Activated naive CD4-positive, alpha-beta T cell treated with anti-CD3 and anti-CD28 coated beads for 36 hours (primary cell): Measurements from ENCODE around the gene SMIM28. TPM values are rescaled to one million over a fixed set of nuclear protein-coding genes. Genes with fewer than 3 reads are reported as not detected.
"Not testable (repeated sequence)": the region's sequence is repeated elsewhere in the genome, so short reads cannot be mapped to it uniquely, and the experiment has no call there.

Source experiments
- CTCF ChIA-PET: fragments of 350-600 bp; sonication (Branson Sonifier 250); formaldehyde crosslinking; loops from one replicate; lab custom pipeline; 2021; ENCODE audit warnings: antibody characterized with exemption; lab: Charles Lee
- DNase-seq: peaks from one replicate; pipeline ENCODE4 v3.0.0-alpha.2; 2020
- H3K27ac Mint-ChIP-seq: one replicate; pipeline ENCODE4 v1.8.0; 2021; ENCODE audit warnings: mild to moderate bottlenecking, mixed read lengths
- H3K27me3 Mint-ChIP-seq: one replicate; pipeline ENCODE4 v1.8.0; 2021; ENCODE audit warnings: low read depth, mixed read lengths
- H3K36me3 Mint-ChIP-seq: one replicate; pipeline ENCODE4 v1.8.0; 2021; ENCODE audit warnings: low read depth, mixed read lengths
- H3K4me1 Mint-ChIP-seq: one replicate; pipeline ENCODE4 v1.8.0; 2021; ENCODE audit warnings: low read depth, mixed read lengths
- H3K4me3 Mint-ChIP-seq: one replicate; pipeline ENCODE4 v1.8.0; 2021; ENCODE audit warnings: mild to moderate bottlenecking, moderate library complexity, mixed read lengths
- H3K9me3 Mint-ChIP-seq: one replicate; pipeline ENCODE4 v1.8.0; 2021; ENCODE audit warnings: mixed read lengths
- intact Hi-C: fragments of 100-400 bp; cut with micrococcal nuclease; formaldehyde crosslinking; loops from one replicate; pipeline ENCODE4 v1.15.1; 2023
- total RNA-seq, 2 experiments: library from RNA; stranded (reverse); gene quantifications; one replicate each; pipeline ENCODE4 v1.2.3, GENCODE V29; 2021

Gene SMIM28
- total RNA-seq, 2 experiments from 2014 or later: not detected

DNA sequence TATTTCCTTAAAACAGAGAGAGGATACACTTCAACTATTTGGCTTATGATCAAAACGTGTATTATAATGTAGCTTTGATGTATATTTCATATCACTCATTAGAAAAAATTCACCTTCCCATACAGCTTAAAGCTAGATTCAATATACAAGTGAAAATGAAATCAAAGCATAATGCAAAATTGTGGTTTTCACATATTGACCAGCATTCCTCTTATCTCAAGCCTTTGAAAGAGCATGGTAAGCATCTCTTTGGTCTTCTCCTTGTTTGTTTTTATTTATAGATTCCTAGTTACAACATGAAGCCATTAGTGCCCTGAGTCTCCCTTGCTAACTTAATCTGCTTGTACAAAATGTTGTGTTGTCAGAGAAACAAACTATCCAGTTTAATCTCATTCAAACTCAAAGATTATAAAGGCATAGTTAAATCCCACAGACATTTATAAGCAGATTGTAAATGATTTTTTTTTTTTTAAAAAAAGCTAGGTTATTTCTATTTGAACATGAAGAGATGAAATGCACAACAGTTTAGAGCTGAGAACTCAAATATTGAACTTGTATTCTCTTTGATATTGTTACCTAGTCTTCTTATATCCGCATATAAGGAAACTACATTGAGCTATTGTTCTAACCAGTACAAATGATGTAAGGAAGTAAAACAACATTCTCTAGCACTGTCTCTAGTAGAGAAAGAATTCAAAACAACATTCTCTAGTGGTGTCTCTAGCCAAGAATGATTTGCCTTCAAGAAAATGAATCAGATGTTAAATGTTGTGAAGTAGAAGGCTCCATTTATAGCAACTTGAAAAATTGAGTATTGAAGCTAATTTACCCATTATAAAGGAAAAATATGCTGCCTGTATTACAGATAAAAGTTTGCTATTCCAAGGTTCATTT lies 31.2 kb upstream of the SMIM28 start:
- H3K27me3 Mint-ChIP-seq: peaks cover 6% of the 10 kb centered on the region
- H3K27ac Mint-ChIP-seq: no peak overlapping the region
- H3K36me3 Mint-ChIP-seq: no peaks in the 10 kb centered on the region
- no peak for DNase-seq
- intact Hi-C loops: no loop called here
- H3K4me1 Mint-ChIP-seq: no peaks in the 10 kb centered on the region
- CTCF ChIA-PET: interaction anchor here (0.6 kb wide), 1 partner anchor 623 kb away, joined by 4 read pairs; no protein-coding TSS in a partner anchor
- H3K4me3 Mint-ChIP-seq: no peak overlapping the region
- no peaks in the 10 kb centered on the region for H3K9me3 Mint-ChIP-seq

DNA sequence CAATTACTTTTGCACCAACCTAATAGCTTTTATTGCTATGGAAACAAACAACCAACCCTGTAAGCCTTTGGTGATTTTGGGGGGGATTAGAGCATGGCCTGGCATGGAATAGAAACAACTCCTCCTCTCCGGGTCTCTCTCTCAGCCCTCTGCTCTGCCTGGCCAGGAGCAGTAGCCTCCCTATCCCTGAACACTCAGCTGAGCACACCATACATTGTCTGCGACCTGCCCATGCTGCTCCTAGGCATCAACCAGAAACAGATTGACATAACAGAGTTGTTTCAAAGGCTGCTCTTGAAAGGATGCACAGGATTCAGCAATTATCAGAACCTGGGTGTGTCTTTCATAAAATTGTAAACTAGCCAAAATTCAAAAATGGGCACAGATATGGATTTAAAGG lies 29.8 kb upstream of the SMIM28 start:
- CTCF ChIA-PET: no interaction called here

DNA sequence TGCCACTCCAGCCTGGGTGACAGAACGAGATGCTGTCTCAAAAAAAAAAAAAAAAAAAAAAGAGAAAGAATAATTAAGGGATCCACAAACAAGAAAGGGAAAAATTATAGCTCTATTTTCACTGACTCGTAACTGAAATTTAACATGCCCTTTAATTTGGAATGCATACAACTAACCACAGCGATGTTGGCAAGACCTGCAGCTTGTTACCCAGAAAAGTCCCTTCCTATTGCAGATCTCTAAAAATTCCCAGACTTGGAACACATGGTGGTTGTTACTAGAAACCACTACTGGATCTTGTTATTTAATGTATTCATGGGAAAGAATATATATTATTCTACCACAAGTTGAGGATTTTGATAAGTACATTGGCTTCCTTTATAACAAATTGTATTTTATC lies 27.8 kb upstream of the SMIM28 start:
- no peaks in the 10 kb centered on the region for H3K9me3 Mint-ChIP-seq
- no peak for DNase-seq
- intact Hi-C loops: no loop called here
- no peak overlapping the region for H3K4me3 Mint-ChIP-seq
- H3K4me1 Mint-ChIP-seq: no peaks in the 10 kb centered on the region
- H3K27me3 Mint-ChIP-seq: peaks cover 6% of the 10 kb centered on the region
- no peak overlapping the region for H3K27ac Mint-ChIP-seq
- CTCF ChIA-PET: interaction anchor here (0.6 to 0.7 kb wide), 2 partner anchors 99 to 118 kb away, joined by 3 to 5 read pairs; no protein-coding TSS in a partner anchor
- no peaks in the 10 kb centered on the region for H3K36me3 Mint-ChIP-seq

More for the DNA sequence above, 29.8 kb upstream of the SMIM28 start:
- no peak for DNase-seq
- intact Hi-C loops: no loop called here
- H3K27ac Mint-ChIP-seq: no peak overlapping the region
- no peak overlapping the region for H3K4me3 Mint-ChIP-seq
- no peaks in the 10 kb centered on the region for H3K9me3 Mint-ChIP-seq
- no peaks in the 10 kb centered on the region for H3K36me3 Mint-ChIP-seq
- peaks cover 6% of the 10 kb centered on the region for H3K27me3 Mint-ChIP-seq
- no peaks in the 10 kb centered on the region for H3K4me1 Mint-ChIP-seq

DNA sequence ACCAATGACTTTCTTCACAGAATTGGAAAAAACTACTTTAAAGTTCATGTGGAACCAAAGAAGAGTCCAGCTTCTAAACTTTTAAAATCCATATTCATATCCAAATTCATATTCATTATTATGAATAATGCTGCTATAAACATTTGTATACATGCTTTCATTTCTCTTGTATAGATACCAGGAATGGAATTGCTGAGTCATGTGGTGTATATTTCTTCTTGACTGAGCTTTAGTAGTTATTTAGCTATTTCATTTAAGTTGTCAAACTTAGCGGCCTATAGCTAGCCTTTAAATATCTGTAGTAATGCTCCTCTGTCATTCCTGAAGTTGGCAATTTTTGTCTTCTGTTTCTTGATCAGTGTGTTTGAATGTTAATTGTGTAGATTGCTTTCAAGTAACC lies 19.8 kb upstream of the SMIM28 start:
- H3K36me3 Mint-ChIP-seq: no peaks in the 10 kb centered on the region
- H3K27ac Mint-ChIP-seq: no peak overlapping the region
- intact Hi-C loops: no loop called here
- H3K27me3 Mint-ChIP-seq: no peaks in the 10 kb centered on the region
- H3K4me3 Mint-ChIP-seq: no peak overlapping the region
- H3K4me1 Mint-ChIP-seq: no peaks in the 10 kb centered on the region
- CTCF ChIA-PET: no interaction called here
- DNase-seq: no peak
- H3K9me3 Mint-ChIP-seq: no peaks in the 10 kb centered on the region

DNA sequence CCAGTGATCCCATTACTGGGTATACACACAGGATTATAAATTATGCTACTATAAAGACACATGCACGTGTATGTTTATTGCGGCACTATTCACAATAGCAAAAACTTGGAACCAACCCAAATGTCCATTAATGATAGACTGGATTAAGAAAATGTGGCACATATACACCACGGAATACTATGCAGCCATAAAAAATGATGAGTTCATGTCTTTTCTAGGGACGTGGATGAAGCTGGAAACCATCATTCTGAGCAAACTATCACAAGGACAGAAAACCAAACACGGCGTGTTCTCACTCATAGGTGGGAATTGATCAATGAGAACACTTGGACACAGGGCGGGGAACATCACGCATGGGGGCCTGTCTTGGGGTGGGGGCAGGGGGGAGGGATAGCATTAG lies 9.0 kb upstream of the SMIM28 start:
- peaks cover 12% of the 10 kb centered on the region for H3K27me3 Mint-ChIP-seq
- DNase-seq, H3K4me1 Mint-ChIP-seq, H3K9me3 Mint-ChIP-seq, H3K27ac Mint-ChIP-seq, H3K4me3 Mint-ChIP-seq, CTCF ChIA-PET, H3K36me3 Mint-ChIP-seq, intact Hi-C loops: not testable (repeated sequence)

DNA sequence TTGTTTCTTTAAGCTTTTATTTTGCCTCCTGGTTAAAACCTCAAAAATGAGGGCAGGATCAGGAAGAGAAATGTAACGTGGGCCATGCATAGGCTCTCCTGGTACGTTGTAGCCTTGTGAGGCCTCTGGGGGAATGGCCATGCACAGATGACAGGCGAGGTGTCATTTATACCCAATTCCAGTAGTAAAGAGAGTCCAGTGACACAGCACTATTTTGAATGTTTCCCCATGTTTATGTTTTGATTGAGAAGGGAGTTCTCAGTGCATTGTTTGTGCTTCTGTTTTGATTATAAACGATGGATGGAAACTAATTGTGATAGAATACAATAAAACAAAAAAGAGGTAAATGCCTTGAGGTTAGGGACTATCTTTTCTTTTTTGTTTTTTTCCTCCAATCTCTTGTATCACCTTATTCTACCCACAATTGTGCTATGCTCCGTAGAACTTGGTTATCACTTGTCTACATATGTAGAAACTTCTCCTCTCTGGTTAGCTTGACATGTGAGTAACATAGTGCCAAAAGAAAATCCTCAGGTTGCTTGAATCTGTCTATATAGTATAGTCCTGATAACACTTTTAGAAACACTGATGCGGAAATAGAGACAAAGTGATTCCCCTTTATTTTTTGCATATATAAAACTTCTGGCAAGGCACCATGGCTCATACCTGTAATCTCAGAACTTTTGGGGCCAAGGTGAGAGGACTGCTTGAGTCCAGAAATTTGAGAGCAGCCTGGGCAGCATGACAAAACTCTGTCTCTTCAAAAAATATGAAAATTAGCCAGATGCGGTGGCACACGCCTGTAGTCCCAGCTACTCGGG lies 6.9 kb upstream of the SMIM28 start:
- Mint-ChIP-seq H3K4me1 (peaks cover 2% of the 10 kb centered on the region), H3K27ac (no peak overlapping the region), H3K9me3 (peaks cover 3% of the 10 kb centered on the region), H3K4me3 (no peak overlapping the region), H3K36me3 (no peaks in the 10 kb centered on the region), H3K27me3 (peaks cover 6% of the 10 kb centered on the region)
- intact Hi-C loops: no loop called here
- CTCF ChIA-PET: interaction anchor here (0.6 kb wide), 1 partner anchor 35 kb away, joined by 3 read pairs; no protein-coding TSS in a partner anchor
- no peak for DNase-seq

DNA sequence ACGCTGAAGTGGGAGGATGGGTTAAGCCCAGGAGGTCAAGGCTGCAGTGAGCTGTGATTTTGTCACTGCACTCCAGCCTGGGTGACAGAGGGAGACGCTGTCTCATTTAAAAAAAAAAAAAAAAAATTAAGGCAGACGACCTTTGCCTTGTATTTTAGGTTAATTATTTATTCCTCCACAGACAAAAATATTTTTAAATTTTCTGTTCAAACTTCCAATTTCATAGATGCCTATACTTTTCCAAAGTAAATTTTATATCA lies 6.3 kb upstream of the SMIM28 start:
- H3K36me3 Mint-ChIP-seq: no peaks in the 10 kb centered on the region
- H3K27me3 Mint-ChIP-seq: peaks cover 6% of the 10 kb centered on the region
- intact Hi-C loops: no loop called here
- H3K27ac Mint-ChIP-seq: no peak overlapping the region
- CTCF ChIA-PET: no interaction called here
- no peak overlapping the region for H3K4me3 Mint-ChIP-seq
- no peak for DNase-seq
- peaks cover 2% of the 10 kb centered on the region for H3K4me1 Mint-ChIP-seq
- peaks cover 3% of the 10 kb centered on the region for H3K9me3 Mint-ChIP-seq

DNA sequence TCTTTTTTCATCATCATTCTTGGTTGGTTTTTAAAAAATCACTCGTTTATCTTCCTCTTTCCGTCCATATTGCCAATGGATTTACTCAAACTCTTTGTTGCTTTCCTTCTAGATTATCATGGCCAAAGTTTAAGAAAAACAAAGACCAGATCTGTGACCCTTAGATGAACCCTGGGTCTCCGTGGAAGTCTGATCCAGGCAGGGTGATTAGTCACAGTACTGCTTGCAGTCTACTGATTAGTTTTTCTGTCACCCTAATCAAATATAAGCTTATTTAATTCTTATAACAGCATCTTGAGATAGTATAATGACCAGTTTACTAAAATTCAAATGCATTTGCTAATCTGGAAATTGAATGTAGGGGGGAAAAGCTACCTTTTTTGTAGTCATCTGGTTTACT lies 6.0 kb upstream of the SMIM28 start:
- intact Hi-C loops: loop anchor here (1.0 kb wide), 1 partner anchor 33 kb away; the partner anchor contains the start of gene HEBP2
- Mint-ChIP-seq H3K4me1 (peaks cover 2% of the 10 kb centered on the region), H3K27me3 (peaks cover 5% of the 10 kb centered on the region), H3K36me3 (no peaks in the 10 kb centered on the region), H3K27ac (no peak overlapping the region), H3K4me3 (no peak overlapping the region), H3K9me3 (peaks cover 3% of the 10 kb centered on the region)
- DNase-seq: no peak
- CTCF ChIA-PET: no interaction called here

DNA sequence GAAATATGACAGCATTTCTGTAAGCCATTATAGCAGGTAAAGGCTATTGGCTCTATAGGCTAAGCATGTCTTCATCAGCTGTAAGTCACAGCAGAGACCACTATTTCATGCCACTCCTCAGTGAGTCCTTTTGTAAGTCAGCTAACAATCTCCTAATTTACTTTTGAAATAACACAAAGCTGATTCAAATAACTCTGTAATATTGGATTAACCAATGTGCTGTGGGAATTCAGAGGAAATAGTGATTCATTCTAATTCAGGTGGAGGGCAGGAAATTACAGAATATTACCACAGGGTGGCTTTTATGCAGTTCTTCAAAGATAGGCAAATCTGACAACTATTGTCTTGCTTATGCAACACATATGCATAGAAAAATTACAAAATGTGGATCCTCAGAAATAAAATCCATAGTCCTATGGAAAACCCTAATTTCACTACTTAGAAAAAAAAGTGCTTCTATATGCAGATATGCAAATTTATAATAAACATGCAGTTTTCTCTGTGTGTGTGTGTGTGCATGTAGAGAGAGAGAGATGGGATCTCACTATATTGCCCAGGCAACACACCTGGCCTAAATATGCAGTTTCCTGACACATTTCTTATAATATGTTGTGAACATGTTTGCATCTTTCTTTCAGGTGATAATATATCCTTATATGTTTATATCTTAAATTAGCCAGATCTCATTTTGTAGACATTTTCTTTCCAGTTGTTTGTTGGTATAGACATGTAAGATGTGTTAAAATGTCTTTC lies 4.8 kb upstream of the SMIM28 start:
- H3K27ac Mint-ChIP-seq: no peak overlapping the region
- no peaks in the 10 kb centered on the region for H3K27me3 Mint-ChIP-seq
- H3K4me3 Mint-ChIP-seq: no peak overlapping the region
- no peaks in the 10 kb centered on the region for H3K9me3 Mint-ChIP-seq
- no peak for DNase-seq
- no peaks in the 10 kb centered on the region for H3K36me3 Mint-ChIP-seq
- intact Hi-C loops: loop anchor here (1.0 kb wide), 1 partner anchor 31 kb away; the partner anchor contains the start of gene HEBP2
- CTCF ChIA-PET: interaction anchor here (0.7 to 0.8 kb wide), 2 partner anchors 12 to 154 kb away, joined by 4 to 5 read pairs; no protein-coding TSS in a partner anchor
- peaks cover 2% of the 10 kb centered on the region for H3K4me1 Mint-ChIP-seq

DNA sequence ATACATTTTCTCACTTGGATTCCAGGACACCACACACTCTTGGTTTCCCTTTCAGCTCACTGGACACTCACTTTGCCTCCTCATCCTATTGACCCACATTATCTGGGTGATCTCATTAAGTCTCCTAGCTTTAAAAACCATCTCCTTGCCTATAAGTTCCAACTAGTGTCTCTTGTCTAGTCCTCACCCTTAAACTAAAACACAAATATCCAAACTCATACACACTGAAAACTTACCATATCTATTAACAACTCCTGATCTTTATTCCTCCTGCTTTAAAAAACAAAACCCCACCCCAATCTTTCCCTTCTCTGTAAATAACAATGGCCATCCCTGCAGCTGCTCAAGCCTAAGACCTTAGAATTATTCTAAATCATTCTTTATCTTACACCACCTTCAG lies 3.5 kb upstream of the SMIM28 start:
- Mint-ChIP-seq H3K4me1 (peaks cover 2% of the 10 kb centered on the region), H3K9me3 (no peaks in the 10 kb centered on the region), H3K27me3 (no peaks in the 10 kb centered on the region), H3K4me3 (no peak overlapping the region), H3K36me3 (no peaks in the 10 kb centered on the region), H3K27ac (no peak overlapping the region)
- no peak for DNase-seq
- CTCF ChIA-PET: interaction anchor here (0.7 kb wide), 1 partner anchor 28 kb away, joined by 5 read pairs; no protein-coding TSS in a partner anchor
- intact Hi-C loops: no loop called here

DNA sequence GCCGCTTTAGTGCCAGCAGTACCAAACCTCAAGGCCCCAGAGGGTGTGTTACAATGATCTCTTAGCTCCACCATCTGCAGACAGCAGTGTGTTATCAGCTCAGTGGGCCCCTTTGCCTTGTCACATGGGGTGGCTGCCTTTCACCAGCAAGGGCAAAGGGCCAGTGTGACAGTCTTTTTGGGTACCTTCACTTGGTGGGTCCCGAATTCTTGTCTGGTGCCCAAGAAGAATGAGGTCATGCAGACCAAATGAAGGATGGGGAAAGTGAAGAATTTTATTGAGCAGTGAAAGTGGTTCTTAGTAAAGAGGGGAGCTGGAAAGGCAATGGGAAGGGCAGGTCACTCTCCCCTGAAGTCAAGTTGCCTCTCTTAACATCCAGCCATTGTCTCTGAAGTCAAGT lies 2.9 kb upstream of the SMIM28 start:
- no peak overlapping the region for H3K4me3 Mint-ChIP-seq
- H3K9me3 Mint-ChIP-seq: no peaks in the 10 kb centered on the region

DNA sequence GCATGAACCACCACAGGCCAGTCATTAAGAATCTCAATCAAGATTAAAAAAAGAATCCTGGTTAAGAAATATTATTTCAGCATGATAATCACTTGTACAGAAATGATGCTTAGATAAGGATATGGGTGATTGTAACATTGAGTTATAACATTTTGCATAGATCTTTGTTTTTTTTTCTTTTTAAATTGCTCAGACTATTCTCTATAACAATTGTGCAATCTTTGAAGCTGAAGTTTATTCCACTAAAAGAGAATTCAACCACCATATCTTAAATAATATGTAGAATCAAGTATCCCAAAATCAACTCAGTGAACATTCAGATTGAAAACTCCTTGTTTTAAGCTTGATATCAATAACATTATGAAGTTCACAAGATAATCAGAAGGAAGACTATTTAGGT lies 663 bp upstream of the SMIM28 start:
- H3K27me3 Mint-ChIP-seq: no peaks in the 10 kb centered on the region
- H3K27ac Mint-ChIP-seq: no peak overlapping the region
- CTCF ChIA-PET: interaction anchor here (0.7 kb wide), 1 partner anchor 238 kb away, joined by 4 read pairs; no protein-coding TSS in a partner anchor
- intact Hi-C loops: no loop called here
- no peaks in the 10 kb centered on the region for H3K36me3 Mint-ChIP-seq
- H3K4me1 Mint-ChIP-seq: peaks cover 2% of the 10 kb centered on the region
- DNase-seq: no peak
- H3K9me3 Mint-ChIP-seq: no peaks in the 10 kb centered on the region
- H3K4me3 Mint-ChIP-seq: no peak overlapping the region

More for the DNA sequence above, 2.9 kb upstream of the SMIM28 start:
- CTCF ChIA-PET: no interaction called here
- intact Hi-C loops: no loop called here
- DNase-seq: no peak
- Mint-ChIP-seq H3K36me3 (no peaks in the 10 kb centered on the region), H3K27ac (no peak overlapping the region), H3K4me1 (peaks cover 2% of the 10 kb centered on the region), H3K27me3 (no peaks in the 10 kb centered on the region)
